ENCODE data around the gene TERT. TPM values are rescaled to one million over a fixed set of nuclear protein-coding genes. Genes with fewer than 3 reads are reported as not detected.

The TERT gene
- total RNA-seq, 1 experiment from 2014 or later: 2.3 TPM

GRCh38 chr5:1297243-1297642 is 2.4 kb upstream of the TERT start:
- no peak for DNase-seq
- Mint-ChIP-seq H3K9me3 (ENCODE audit: low read depth, unreplicated experiment) (no peaks in the 10 kb centered on the region), H3K4me3 (ENCODE audit: low read depth, unreplicated experiment) (no peak overlapping the region), H3K4me1 (ENCODE audit: low read depth, unreplicated experiment) (no peaks in the 10 kb centered on the region), H3K27ac (ENCODE audit: unreplicated experiment) (no peak overlapping the region), H3K36me3 (ENCODE audit: insufficient read depth, unreplicated experiment) (no peaks in the 10 kb centered on the region), H3K27me3 (ENCODE audit: unreplicated experiment) (peaks cover 30% of the 10 kb centered on the region)
- CTCF ChIA-PET: no interaction called here
- intact Hi-C loops (cut with micrococcal nuclease; ENCODE audit: unreplicated experiment): no loop called here
- TF ChIP-seq CTCF (IDR thresholded peaks at IDR 0.05; ENCODE audit: unreplicated experiment): no peak
- BruUV-seq (replicated peaks): no TSS peak

GRCh38 chr5:1295650-1296037 is 776 bp upstream of the TERT start:
- Mint-ChIP-seq H3K4me3 (ENCODE audit: low read depth, unreplicated experiment) (no peak overlapping the region), H3K27me3 (ENCODE audit: unreplicated experiment) (peaks cover 28% of the 10 kb centered on the region), H3K4me1 (ENCODE audit: low read depth, unreplicated experiment) (no peaks in the 10 kb centered on the region), H3K27ac (ENCODE audit: unreplicated experiment) (no peak overlapping the region), H3K36me3 (ENCODE audit: insufficient read depth, unreplicated experiment) (no peaks in the 10 kb centered on the region), H3K9me3 (ENCODE audit: low read depth, unreplicated experiment) (no peaks in the 10 kb centered on the region)
- no TSS peak for BruUV-seq (replicated peaks)
- CTCF ChIA-PET: no interaction called here
- no peak for TF ChIP-seq CTCF (IDR thresholded peaks at IDR 0.05; ENCODE audit: unreplicated experiment)
- intact Hi-C loops (cut with micrococcal nuclease; ENCODE audit: unreplicated experiment): no loop called here
- DNase-seq: no peak

GRCh38 chr5:1294206-1294834 is 548 bp downstream of the TERT start:
- Mint-ChIP-seq H3K27me3 (ENCODE audit: unreplicated experiment) (peaks cover 23% of the 10 kb centered on the region), H3K9me3 (ENCODE audit: low read depth, unreplicated experiment) (no peaks in the 10 kb centered on the region), H3K4me3 (ENCODE audit: low read depth, unreplicated experiment) (no peak overlapping the region), H3K36me3 (ENCODE audit: insufficient read depth, unreplicated experiment) (no peaks in the 10 kb centered on the region), H3K27ac (ENCODE audit: unreplicated experiment) (no peak overlapping the region), H3K4me1 (ENCODE audit: low read depth, unreplicated experiment) (no peaks in the 10 kb centered on the region)
- CTCF ChIA-PET: no interaction called here
- BruUV-seq (replicated peaks): no TSS peak
- no peak for TF ChIP-seq CTCF (IDR thresholded peaks at IDR 0.05; ENCODE audit: unreplicated experiment)
- no peak for DNase-seq
- intact Hi-C loops (cut with micrococcal nuclease; ENCODE audit: unreplicated experiment): no loop called here

GRCh38 chr5:1293416-1294205 is 1.3 kb downstream of the TERT start:
- no TSS peak for BruUV-seq (replicated peaks)

More at GRCh38 chr5:1293416-1294205, 1.3 kb downstream of the TERT start:
- TF ChIP-seq CTCF (IDR thresholded peaks at IDR 0.05; ENCODE audit: unreplicated experiment): no peak
- no peak overlapping the region for H3K27ac Mint-ChIP-seq (ENCODE audit: unreplicated experiment)
- no peaks in the 10 kb centered on the region for H3K9me3 Mint-ChIP-seq (ENCODE audit: low read depth, unreplicated experiment)
- no peak overlapping the region for H3K4me3 Mint-ChIP-seq (ENCODE audit: low read depth, unreplicated experiment)
- no peaks in the 10 kb centered on the region for H3K36me3 Mint-ChIP-seq (ENCODE audit: insufficient read depth, unreplicated experiment)
- H3K27me3 Mint-ChIP-seq (ENCODE audit: unreplicated experiment): peaks cover 18% of the 10 kb centered on the region
- H3K4me1 Mint-ChIP-seq (ENCODE audit: low read depth, unreplicated experiment): no peaks in the 10 kb centered on the region
- no peak for DNase-seq
- CTCF ChIA-PET: no interaction called here
- intact Hi-C loops (cut with micrococcal nuclease; ENCODE audit: unreplicated experiment): no loop called here
